Inflammatory macrophage (primary cell): Measurements from ENCODE around the gene SCN8A.

Experiments
- DNase-seq, 2 donors: peaks; one replicate each; pipeline ENCODE4 v3.0.0-alpha.2; 2020 to 2022

Gene SCN8A

DNA sequence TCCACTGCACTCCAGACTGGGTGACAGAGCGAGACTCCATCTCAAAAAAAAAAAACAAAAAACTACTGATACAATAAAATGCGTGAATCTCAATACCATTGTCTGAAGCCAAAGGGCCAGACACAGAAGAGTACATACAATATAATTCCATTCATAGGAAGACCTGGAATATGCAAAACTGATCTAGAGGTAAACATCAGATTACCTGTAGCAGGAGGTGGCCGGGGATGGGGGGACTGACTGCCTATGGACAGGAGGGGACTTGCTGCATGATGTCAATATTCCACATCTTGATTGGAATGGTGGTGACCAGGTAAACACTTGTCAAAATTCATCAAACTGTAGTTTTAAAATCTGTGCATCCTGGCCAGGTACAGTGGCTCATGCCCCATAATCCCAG, 270.0 kb downstream of the SCN8A start:
- DNase-seq, result no peak
